Cardiac ventricle fibroblast (primary cell): ENCODE measurements around the gene AHDC1. TPM values are rescaled to one million over a fixed set of nuclear protein-coding genes. Genes with fewer than 3 reads are reported as not detected.

Source experiments
- total RNA-seq: library from RNA; depleted of rRNA; stranded (reverse); fragments of >200 nt; gene quantifications from 2 replicates; pipeline ENCODE4 v1.2.3, GENCODE V29; 2015

The AHDC1 gene
- 20.7 and 22.4 TPM in 2 replicates for total RNA-seq

DNA sequence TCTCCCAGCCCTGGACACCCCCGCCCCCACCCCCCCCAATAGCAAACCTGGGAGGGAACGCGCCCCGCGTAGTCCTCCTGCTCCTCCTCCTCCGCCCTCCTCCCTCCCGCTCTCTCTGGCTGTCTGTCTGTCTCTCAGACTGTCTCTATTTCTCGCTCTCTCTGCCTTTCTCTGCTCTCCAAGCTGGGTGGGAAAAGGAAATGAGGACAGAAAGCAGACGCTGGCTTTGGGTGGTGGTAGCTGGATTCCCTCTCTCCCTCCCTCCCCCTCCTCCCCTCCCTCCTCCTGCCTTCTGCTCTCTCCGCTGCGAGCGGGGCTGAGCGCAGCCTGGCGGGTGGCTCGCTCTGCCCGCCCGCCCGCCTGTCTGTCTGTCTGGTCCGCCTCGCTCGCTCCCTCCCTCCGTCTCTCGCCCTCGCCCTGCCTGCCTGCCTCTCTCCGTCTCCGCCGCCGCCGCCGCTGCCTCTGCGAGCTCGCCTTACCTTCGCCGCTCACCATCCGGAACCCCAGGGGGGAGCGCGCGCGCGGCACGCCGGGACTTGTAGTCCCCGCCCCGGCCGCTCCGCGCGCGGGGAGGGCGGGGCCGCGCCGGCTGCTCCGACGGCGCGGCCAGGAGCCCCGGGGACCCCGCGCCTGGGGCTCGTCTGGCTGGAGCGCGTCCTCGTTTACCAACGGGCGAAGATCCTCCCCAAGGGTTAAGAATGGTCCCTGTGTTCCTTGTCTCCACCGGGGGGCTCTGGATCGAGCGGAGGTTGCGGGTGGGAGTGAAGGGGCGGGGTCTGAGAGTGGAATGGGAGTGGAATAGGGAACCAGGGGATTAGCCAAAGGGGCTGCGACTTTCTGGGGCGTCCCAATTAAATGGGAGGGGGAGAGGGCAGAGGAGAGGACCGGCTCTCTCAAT is at the start of gene AHDC1:
TSS of gene AHDC1 (minus strand) at position 464 of the 898 bp plus-strand sequence. CDS start 52,029 bp downstream, outside the sequence.

DNA sequence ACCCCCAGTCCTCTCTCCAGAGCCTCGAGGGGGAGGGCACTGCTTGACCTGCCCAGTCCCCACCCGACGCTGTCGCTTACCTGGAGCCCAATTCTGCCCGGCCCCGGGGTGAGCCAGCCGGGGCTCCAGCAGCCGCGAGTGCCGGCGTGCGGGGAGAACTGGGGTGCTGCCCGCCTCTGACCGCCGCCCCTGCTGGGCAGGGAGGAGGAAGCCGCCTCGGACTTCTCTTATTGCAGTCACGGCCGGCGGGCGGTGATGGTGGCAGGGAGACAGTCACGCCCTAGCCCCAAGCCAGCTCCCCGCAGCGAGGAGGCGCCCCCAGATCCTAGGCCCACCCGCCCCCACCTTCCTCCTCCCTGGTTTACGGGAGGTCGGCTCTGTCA is 31.0 kb upstream of the AHDC1 start, which contains the start of gene FGR:
TSS of gene FGR (minus strand) at position 201 of the 383 bp plus-strand sequence. CDS start 11,269 bp downstream, outside the sequence.

DNA sequence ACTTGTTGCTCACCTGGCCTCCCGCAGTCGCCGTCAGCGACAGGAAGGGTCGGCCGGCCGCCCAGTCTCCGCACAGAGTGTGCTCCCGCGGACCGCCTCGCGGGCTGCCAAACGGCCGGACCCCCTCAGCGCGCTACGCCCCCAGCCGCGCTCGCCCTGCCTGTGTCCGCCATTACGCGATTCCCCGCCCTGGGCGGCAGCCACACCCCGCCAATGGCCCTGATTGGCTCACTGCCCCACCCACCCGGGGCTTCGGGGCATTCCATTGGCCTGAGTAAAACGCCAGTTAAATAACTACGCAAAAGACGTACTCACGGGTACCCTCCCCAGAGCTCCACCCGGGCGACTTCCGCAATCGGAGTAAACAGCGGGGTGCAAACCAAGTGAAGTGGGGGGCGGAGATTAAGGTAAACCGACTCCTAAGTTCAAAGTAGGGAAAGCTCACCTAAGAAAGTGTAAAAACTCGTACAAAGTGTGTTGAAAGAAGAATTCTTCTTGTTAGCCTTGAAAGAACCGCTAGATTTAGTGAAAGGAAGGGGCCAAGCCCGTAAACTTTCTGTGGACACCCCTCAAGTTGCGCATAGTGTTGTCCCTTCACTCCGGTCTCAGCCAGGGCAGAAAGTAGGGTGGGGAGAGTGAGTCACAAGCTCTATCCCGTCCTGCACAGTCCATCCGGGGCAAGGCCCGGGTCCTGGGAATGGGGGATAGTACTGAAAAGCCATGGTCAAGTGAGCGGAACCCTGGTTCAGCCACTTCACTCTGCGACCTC is 113.8 kb downstream of the AHDC1 start, which contains the start of gene WASF2:
TSS of gene WASF2 (minus strand) at position 195 of the 769 bp plus-strand sequence. CDS start 61,277 bp downstream, outside the sequence.

Other genes starting within 250 kb of the AHDC1 start
- 16.2 and 20.0 TPM in 2 replicates for gene MAP3K6, start 237.2 kb downstream of the AHDC1 start, total RNA-seq
- gene FCN3, start 229.3 kb downstream of the AHDC1 start, total RNA-seq, result 0.29 TPM in 1 of 2 replicates, not detected in the other
- gene CD164L2, start 220.8 kb downstream of the AHDC1 start, total RNA-seq, result not detected in 2 replicates
- 0.06 and 0.34 TPM in 2 replicates for gene GPR3, start 211.5 kb downstream of the AHDC1 start, total RNA-seq
- gene WASF2, start 114.0 kb downstream of the AHDC1 start, total RNA-seq, result 41.3 and 44.5 TPM in 2 replicates
- gene FGR, start 31.0 kb upstream of the AHDC1 start, total RNA-seq, result not detected in 2 replicates
- gene IFI6, start 68.0 kb upstream of the AHDC1 start, total RNA-seq, result 49.9 and 52.5 TPM in 2 replicates
- 5.2 and 11.8 TPM in 2 replicates for gene FAM76A, start 121.8 kb upstream of the AHDC1 start, total RNA-seq
- 40.8 and 43.9 TPM in 2 replicates for gene STX12, start 169.1 kb upstream of the AHDC1 start, total RNA-seq
- 26.1 and 33.1 TPM in 2 replicates for gene PPP1R8, start 226.6 kb upstream of the AHDC1 start, total RNA-seq